GM13977 (cell line): ENCODE measurements around the gene CAMKMT.
A peak's percentile ranks its signal among the peaks of the same experiment; 100 is the strongest.

ENCODE experiments used
- DNase-seq: peaks from one replicate; pipeline ENCODE4 v3.0.0; 2012; ENCODE audit warnings: low spot score
- in situ Hi-C: fragments of 300-500 bp; cut with MboI; formaldehyde crosslinking; loops from one replicate; pipeline ENCODE4 v1.12.0; 2022; ENCODE audit warnings: low sequenced_read_pairs, low pct_unique_long_range_greater_than_20kb, mixed read lengths, inconsistent platforms; ENCODE audit not compliant: unreplicated experiment
- TF ChIP-seq, protein P1 (sequence below): IDR thresholded peaks from 2 replicates; pipeline ENCODE4 v1.5.1; 2012; ENCODE audit warnings: mild to moderate bottlenecking, control low read depth; ENCODE audit not compliant: insufficient read depth; ENCODE audit errors: extremely low read depth, missing control alignments

Gene CAMKMT

GRCh38 chr2:44645937-44646336 lies 284.2 kb downstream of the CAMKMT start:
- no peak for DNase-seq
- in situ Hi-C loops, result no loop called here
- TF ChIP-seq, protein P1, sequence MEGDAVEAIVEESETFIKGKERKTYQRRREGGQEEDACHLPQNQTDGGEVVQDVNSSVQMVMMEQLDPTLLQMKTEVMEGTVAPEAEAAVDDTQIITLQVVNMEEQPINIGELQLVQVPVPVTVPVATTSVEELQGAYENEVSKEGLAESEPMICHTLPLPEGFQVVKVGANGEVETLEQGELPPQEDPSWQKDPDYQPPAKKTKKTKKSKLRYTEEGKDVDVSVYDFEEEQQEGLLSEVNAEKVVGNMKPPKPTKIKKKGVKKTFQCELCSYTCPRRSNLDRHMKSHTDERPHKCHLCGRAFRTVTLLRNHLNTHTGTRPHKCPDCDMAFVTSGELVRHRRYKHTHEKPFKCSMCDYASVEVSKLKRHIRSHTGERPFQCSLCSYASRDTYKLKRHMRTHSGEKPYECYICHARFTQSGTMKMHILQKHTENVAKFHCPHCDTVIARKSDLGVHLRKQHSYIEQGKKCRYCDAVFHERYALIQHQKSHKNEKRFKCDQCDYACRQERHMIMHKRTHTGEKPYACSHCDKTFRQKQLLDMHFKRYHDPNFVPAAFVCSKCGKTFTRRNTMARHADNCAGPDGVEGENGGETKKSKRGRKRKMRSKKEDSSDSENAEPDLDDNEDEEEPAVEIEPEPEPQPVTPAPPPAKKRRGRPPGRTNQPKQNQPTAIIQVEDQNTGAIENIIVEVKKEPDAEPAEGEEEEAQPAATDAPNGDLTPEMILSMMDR, result no peak

GRCh38 chr2:44649381-44649780 lies 287.6 kb downstream of the CAMKMT start:
- no peak for DNase-seq
- in situ Hi-C loops, result no loop called here
- TF ChIP-seq, protein P1, result no peak

DNA sequence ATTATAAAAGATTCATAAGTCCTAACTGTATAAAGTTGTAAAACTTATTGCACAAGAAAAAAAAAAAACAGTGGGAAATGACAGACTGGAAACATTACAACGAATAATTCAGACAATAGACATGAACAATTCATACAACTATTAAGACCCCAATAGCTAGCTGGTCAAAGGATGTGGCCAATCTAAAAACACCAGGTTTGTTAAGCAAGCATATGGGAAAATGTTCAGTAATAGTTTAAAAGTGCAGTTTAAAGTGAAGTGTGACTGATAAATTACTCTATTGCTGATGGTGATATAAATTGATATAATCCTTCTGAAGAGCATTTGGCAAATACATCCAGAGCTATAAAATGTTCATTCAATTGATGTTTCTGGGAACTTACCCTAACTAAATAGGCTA lies 289.0 kb downstream of the CAMKMT start:
- no peak for DNase-seq
- in situ Hi-C loops, result no loop called here
- TF ChIP-seq, protein P1, result no peak

DNA sequence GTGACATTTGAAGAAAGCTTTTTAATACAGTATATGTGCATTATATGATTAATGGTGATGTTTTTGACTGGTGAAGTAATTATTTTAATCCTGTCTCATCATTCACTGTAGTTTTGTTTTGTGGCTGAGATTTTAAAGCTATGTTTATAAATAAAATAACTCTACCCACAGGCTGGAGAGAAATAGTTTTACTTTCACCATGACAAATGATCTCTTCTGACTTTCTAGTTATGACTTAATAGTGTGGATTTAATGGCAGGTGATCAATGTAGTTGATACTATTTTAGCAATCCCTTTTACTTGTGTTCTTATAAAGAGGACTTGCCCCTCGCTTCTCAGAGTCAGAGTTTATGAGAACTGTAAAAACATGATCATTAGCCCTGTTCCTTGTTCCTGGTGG lies 290.2 kb downstream of the CAMKMT start:
- in situ Hi-C loops, result no loop called here
- TF ChIP-seq, protein P1, result no peak
- DNase-seq, result peak; percentile 35

DNA sequence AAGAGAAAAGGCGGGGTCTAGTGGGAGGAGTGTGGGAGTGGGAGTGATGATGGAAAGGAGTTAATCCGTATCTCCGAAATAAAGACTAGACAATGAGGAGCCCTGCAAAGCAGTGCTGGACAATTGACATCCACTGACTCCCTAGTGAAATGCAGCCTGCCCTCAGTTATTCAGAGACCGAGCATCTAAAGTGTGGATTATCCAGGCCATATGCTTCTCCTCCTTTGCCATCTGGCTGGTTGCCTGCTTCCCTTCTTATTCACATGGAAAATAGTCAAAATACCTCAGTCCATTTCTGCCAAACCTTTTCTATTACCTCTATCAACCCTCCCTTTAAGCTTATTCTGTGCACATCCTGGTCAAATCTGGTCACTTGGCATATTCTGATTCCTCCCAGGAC lies 291.0 kb downstream of the CAMKMT start:
- no peak for DNase-seq
- in situ Hi-C loops, result no loop called here
- TF ChIP-seq, protein P1, result no peak

DNA sequence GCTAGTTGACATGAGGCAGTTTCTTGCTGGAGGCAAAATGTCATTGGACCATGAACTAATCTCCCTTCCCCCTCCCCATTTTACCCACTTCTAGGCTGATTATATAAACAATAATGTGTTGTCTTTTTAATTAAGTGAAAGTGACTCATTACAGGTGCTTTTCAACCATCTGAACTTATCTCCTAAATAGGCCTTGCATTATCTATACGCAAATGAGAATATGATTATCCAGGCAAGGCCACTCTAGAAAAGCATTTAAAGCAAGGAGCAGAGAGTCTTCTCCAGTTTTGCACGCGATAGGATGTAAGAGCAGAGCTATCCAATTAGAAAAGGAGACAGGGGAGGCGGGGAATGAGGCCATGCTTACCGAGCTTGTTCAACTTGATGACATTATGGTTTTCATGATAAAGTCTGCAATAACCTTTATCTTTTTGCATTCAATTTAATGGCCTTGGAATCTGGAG lies 293.7 kb downstream of the CAMKMT start:
- in situ Hi-C loops, result no loop called here
- no peak for DNase-seq
- TF ChIP-seq, protein P1, result no peak

DNA sequence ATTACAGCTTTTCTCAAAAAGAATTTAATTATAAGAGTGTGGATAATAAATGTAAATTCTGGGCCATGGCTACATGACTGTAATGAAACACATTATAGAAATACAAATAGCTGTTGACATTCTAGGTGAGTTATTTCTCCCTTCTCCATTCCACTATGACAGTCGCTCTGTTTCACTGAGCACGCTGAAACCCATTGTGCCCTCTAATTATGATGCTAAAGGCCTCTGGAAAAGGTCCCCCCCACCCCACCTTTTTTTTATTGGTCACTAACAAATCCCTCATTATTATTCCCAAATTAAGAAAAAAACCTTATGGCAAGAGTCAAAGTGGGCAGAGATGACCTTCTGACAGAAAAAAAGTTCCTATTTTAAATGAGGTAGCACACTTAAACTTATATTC lies 294.7 kb downstream of the CAMKMT start:
- in situ Hi-C loops, result no loop called here
- TF ChIP-seq, protein P1, result no peak
- no peak for DNase-seq
